ENCODE measurements around the gene LIG4.

Gene LIG4

GRCh38 chr13:108210551-108210950, 4.8 kb downstream of the LIG4 start:
- Histone ChIP-seq H3K4me3 (ENCODE audit: low read depth, low read length, poor library complexity, severe bottlenecking) (no peak overlapping the region), H3K9me3 (ENCODE audit: low read length) (peaks cover 6% of the 10 kb centered on the region; the same call in 1 of the 2 replicates), H3K79me2 (ENCODE audit: insufficient read depth, low read length) (no peaks in the 10 kb centered on the region), H3F3A (ENCODE audit: insufficient read depth, low read length) (0 out of 2 replicates have a peak, but pooled peaks cover 5% of the 10 kb centered on the region), H3K27ac (ENCODE audit: low read depth, low read length, poor library complexity, severe bottlenecking) (no peak overlapping the region), H3K36me3 (ENCODE audit: insufficient read depth, low read length) (peaks cover 30% of the 10 kb centered on the region), H3K9me2 (ENCODE audit: low read depth, low read length) (no peaks in the 10 kb centered on the region), H3K4me2 (ENCODE audit: low read length) (no peak overlapping the region), H3K9ac (ENCODE audit: low read length) (no peak overlapping the region), H3K27me3 (ENCODE audit: insufficient read depth, low read length) (no peaks in the 10 kb centered on the region), H4K20me1 (ENCODE audit: insufficient read depth, low read length) (no peaks in the 10 kb centered on the region), H3K4me1 (ENCODE audit: insufficient read depth, low read length, severe bottlenecking) (peaks cover 25% of the 10 kb centered on the region), H2AFZ (ENCODE audit: low read length) (no peak overlapping the region)
- no peak for TF ChIP-seq EZH2 (IDR thresholded peaks at IDR 0.05; ENCODE audit: borderline replicate concordance, low read length)

- H3K9me2 ChIP-seq (ENCODE audit: low read depth, low read length) = no peaks in the 10 kb centered on the region
- no peaks in the 10 kb centered on the region for H4K20me1 ChIP-seq (ENCODE audit: insufficient read depth, low read length)
- no peaks in the 10 kb centered on the region for H3K9me3 ChIP-seq (ENCODE audit: low read length)
- H3K9ac ChIP-seq (ENCODE audit: low read length) = no peak overlapping the region
- H3K4me3 ChIP-seq (ENCODE audit: low read depth, low read length, poor library complexity, severe bottlenecking) = no peak overlapping the region
- H3K4me2 ChIP-seq (ENCODE audit: low read length) = no peak overlapping the region
- no peak overlapping the region for H2AFZ ChIP-seq (ENCODE audit: low read length)
- no peaks in the 10 kb centered on the region for H3K79me2 ChIP-seq (ENCODE audit: insufficient read depth, low read length)
- H3K27me3 ChIP-seq (ENCODE audit: insufficient read depth, low read length) = no peaks in the 10 kb centered on the region
- no peak for TF ChIP-seq CTCF (IDR thresholded peaks at IDR 0.05; ENCODE audit: low read length)
- no peak for TF ChIP-seq EZH2 (IDR thresholded peaks at IDR 0.05; ENCODE audit: borderline replicate concordance, low read length)
- H3F3A ChIP-seq (ENCODE audit: insufficient read depth, low read length) = no peaks in the 10 kb centered on the region
- no peaks in the 10 kb centered on the region for H3K4me1 ChIP-seq (ENCODE audit: insufficient read depth, low read length, severe bottlenecking)
- H3K36me3 ChIP-seq (ENCODE audit: insufficient read depth, low read length) = no peaks in the 10 kb centered on the region
- no peak overlapping the region for H3K27ac ChIP-seq (ENCODE audit: low read depth, low read length, poor library complexity, severe bottlenecking)
These were observed 14.4 kb downstream of the LIG4 start for GRCh38 chr13:108200781-108201398.

GRCh38 chr13:108195861-108196260, 19.5 kb downstream of the LIG4 start:
- H4K20me1 ChIP-seq (ENCODE audit: insufficient read depth, low read length) = no peaks in the 10 kb centered on the region
- H3K9me2 ChIP-seq (ENCODE audit: low read depth, low read length) = no peaks in the 10 kb centered on the region
- peaks cover 13% of the 10 kb centered on the region; the same call in 1 of the 2 replicates for H3K9me3 ChIP-seq (ENCODE audit: low read length)
- no peak for TF ChIP-seq EZH2 (IDR thresholded peaks at IDR 0.05; ENCODE audit: borderline replicate concordance, low read length)
- no peak for TF ChIP-seq CTCF (IDR thresholded peaks at IDR 0.05; ENCODE audit: low read length)
- H3K27ac ChIP-seq (ENCODE audit: low read depth, low read length, poor library complexity, severe bottlenecking) = no peak overlapping the region
- no peak overlapping the region for H3K4me3 ChIP-seq (ENCODE audit: low read depth, low read length, poor library complexity, severe bottlenecking)
- no peak overlapping the region for H3K9ac ChIP-seq (ENCODE audit: low read length)
- no peaks in the 10 kb centered on the region for H3K4me1 ChIP-seq (ENCODE audit: insufficient read depth, low read length, severe bottlenecking)
- no peaks in the 10 kb centered on the region for H3K79me2 ChIP-seq (ENCODE audit: insufficient read depth, low read length)
- no peak overlapping the region for H3K4me2 ChIP-seq (ENCODE audit: low read length)
- no peak overlapping the region for H2AFZ ChIP-seq (ENCODE audit: low read length)
- no peaks in the 10 kb centered on the region for H3F3A ChIP-seq (ENCODE audit: insufficient read depth, low read length)
- no peaks in the 10 kb centered on the region for H3K36me3 ChIP-seq (ENCODE audit: insufficient read depth, low read length)
- no peaks in the 10 kb centered on the region for H3K27me3 ChIP-seq (ENCODE audit: insufficient read depth, low read length)

GRCh38 chr13:108195146-108195545, 20.2 kb downstream of the LIG4 start:
- Histone ChIP-seq H3K9me3 (ENCODE audit: low read length) (peaks cover 13% of the 10 kb centered on the region; the same call in 1 of the 2 replicates), H3K9me2 (ENCODE audit: low read depth, low read length) (no peaks in the 10 kb centered on the region), H3K4me1 (ENCODE audit: insufficient read depth, low read length, severe bottlenecking) (no peaks in the 10 kb centered on the region), H4K20me1 (ENCODE audit: insufficient read depth, low read length) (no peaks in the 10 kb centered on the region), H2AFZ (ENCODE audit: low read length) (no peak overlapping the region), H3F3A (ENCODE audit: insufficient read depth, low read length) (no peaks in the 10 kb centered on the region), H3K27ac (ENCODE audit: low read depth, low read length, poor library complexity, severe bottlenecking) (no peak overlapping the region), H3K79me2 (ENCODE audit: insufficient read depth, low read length) (no peaks in the 10 kb centered on the region), H3K27me3 (ENCODE audit: insufficient read depth, low read length) (no peaks in the 10 kb centered on the region), H3K4me2 (ENCODE audit: low read length) (no peak overlapping the region), H3K9ac (ENCODE audit: low read length) (no peak overlapping the region), H3K36me3 (ENCODE audit: insufficient read depth, low read length) (no peaks in the 10 kb centered on the region), H3K4me3 (ENCODE audit: low read depth, low read length, poor library complexity, severe bottlenecking) (no peak overlapping the region)
- TF ChIP-seq CTCF (IDR thresholded peaks at IDR 0.05; ENCODE audit: low read length) (no peak), EZH2 (IDR thresholded peaks at IDR 0.05; ENCODE audit: borderline replicate concordance, low read length) (no peak)
